Stimulated activated CD4-positive, alpha-beta T cell treated with anti-CD3 and anti-CD28 coated beads, Interleukin-15, amount 100 ng/mL, for 24 hours (primary cell): ENCODE data around the gene L3MBTL3.
"Not testable (repeated sequence)": the region's sequence is repeated elsewhere in the genome, so short reads cannot be mapped to it uniquely, and the experiment has no call there.

Experiments used
- DNase-seq: peaks from one replicate; pipeline ENCODE4 v3.0.0-alpha.2; 2020

Gene L3MBTL3

GRCh38 chr6:130147111-130147510 lies 128.7 kb downstream of the L3MBTL3 start:
- DNase-seq, result no peak

GRCh38 chr6:130148181-130148580 lies 129.8 kb downstream of the L3MBTL3 start:
- DNase-seq, result no peak

DNA sequence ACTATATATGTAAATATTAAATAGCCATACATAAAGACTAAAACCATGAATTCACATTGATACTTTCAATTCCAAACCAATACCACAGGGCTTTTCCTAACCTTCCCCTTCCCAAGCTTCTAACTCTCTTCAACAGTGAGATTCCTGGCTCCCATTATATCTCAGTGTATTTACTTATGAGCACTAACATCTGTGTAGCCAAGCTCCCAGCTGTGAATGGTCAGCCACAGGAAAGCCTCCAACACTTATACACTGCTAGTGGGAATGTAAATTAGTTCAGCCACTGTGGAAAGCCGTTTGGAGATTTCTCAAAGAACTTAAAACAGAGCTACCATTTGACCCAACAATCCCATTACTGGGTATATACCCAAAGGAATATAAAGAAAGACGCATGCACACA lies 130.6 kb downstream of the L3MBTL3 start:
- DNase-seq, result not testable (repeated sequence)

DNA sequence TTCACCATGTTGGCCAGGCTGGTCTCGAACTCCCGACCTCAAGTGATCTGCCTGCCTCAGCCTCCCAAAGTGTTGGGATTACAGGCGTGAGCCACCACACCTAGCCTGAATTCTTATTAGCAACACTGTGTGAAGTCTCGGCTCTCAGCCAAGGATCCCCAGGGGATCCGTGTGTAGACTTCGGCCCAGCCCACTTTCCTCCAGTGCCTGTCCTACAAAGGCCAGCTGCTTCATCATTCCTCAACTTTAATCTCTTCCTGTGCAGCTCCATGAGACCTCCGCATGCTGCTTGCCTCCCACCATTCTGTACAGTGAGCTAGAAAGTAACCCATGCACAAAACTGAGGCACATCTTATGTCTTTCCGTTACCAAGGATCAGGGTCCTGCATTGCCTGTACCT lies 132.5 kb downstream of the L3MBTL3 start:
- no peak for DNase-seq

DNA sequence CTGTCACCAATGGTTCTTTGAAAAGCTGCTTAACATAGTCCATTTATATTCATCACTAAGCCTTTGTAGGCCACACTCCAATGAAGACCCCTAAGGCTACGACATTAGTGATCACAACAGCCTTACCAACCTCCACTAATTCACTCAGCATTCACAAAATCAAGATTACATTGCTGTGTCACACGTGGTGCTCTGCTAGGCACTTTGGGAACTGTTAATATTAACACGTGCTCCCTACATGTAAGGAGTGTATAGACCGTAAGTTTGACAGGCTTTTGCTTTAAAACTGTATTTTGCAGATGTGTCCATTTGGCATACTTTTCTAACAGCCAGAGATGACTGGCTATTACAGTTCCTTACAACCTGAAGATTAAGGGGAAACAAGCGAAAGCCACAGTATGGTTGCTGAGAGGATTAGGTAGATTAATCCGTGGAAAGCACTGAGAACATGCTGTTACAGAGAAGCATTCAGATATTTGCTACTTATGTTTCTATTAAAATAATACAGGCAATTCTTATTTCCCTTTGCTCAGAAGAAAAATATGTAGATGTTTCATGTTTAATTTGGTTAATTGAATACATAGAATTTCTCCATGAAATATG lies 134.6 kb downstream of the L3MBTL3 start:
- DNase-seq, result no peak

DNA sequence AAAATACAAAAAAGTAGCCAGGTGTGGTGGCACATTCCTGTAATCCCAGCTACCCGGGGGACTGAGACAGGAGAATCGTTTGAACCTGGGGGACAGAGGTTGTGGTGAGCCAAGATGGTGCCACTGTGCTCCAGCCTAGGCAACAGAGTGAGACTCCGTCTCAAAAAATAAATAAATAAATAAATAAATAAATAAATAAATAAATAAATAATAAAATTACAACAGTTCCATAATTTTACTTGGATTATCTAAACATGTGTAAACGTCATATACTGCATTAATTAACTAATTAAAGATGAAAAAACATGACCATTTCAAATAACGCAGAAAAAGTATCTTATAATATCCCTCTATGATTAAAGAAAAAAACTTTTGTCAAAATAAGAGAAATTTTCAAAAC lies 138.5 kb downstream of the L3MBTL3 start:
- DNase-seq, result no peak

DNA sequence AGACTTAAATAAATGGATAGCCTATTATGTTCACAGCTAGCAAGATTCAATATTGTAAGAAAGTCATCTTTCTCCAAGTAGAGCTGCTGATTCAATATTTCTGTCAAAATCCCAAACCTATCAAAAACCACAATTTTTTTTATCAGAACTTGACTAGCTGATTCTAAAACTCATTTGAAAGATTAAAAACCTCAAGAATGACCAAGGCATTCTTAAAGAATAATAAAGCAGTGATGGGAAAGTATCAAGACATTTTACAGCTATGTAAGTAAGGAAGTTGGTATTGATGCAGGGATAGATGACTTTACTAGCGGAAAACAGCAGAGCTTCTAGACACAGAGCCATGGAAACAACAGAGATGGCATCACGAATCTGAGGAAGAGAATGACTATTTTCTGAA lies 139.7 kb downstream of the L3MBTL3 start:
- DNase-seq, result no peak

GRCh38 chr6:130158548-130158947 lies 140.2 kb downstream of the L3MBTL3 start:
- DNase-seq, result no peak

DNA sequence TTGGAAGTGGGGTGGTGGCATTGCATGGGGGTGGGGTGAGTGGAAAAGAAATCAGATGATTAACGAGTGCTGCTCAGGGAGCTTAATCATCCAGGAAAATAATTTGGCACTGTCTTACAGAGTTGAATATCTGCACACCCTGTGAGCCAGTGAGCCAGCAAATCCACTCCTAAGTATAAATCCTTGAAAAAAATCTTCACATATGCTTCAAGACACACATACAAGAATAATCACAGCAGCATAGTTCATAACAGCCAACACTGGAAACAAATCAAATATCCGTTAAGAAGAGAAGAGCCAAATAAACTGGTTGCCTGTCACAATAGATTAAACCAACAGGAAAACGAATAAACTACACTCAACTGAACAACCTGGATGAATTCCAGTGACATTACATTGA lies 141.6 kb downstream of the L3MBTL3 start:
- no peak for DNase-seq

GRCh38 chr6:130161683-130162404 lies 143.5 kb downstream of the L3MBTL3 start:
- DNase-seq, result no peak

GRCh38 chr6:130162421-130162820 lies 144.0 kb downstream of the L3MBTL3 start:
- no peak for DNase-seq

DNA sequence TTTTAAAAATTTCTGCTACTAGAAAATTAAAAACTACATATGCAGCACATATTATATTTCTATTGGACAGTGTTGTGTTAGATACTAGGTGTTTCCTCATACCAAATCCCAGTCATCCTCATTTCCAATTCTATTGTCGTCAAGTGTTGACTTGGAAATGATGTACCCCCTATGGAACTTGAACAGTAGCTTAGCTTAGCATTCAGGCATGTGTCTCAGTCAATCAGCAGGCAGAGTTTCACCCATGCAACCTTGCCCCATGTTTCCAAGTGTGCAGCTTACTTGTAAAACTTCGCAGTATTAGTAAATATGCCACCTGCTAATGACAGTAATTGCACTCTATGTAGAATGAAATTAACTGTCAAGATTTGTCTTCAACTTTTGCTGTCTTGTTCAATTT lies 144.9 kb downstream of the L3MBTL3 start:
- DNase-seq, result no peak

GRCh38 chr6:130164251-130164650 lies 145.9 kb downstream of the L3MBTL3 start:
- DNase-seq, result no peak

DNA sequence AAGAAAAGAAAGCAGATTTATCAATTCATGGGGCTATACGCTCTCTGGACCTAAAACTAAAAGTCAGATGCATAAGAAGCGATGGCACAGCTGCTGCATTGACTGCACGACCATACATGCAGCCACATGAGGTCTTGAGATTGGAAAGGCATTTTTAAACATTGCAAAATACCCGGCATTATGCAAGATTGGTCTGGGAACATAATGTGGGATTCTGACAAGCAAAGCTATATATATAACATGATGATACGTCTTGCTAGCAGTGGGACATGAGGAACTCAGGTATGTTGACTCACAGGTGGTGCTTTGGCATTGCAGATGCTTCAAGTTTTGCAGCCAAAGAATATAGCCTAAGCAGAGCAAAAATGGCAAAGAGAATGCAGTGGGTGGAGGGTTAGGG lies 149.3 kb downstream of the L3MBTL3 start:
- DNase-seq, result no peak

DNA sequence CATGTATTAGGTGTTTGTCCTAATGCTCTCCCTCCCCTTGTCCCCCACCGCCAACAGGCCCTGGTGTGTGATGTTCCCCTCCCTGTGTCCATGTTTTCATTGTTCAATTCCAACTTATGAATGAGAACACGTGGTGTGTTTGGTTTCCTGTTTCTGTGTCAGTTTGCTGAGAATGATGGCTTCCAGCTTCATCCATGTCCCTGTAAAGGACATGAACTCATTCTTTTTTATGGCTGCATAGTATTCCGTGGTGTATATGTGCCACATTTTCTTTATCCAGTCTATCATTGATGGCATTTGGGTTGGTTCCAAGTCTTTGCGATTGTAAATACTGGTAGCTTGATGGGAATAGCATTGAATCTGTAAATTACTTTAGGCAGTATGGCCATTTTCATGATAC lies 151.8 kb downstream of the L3MBTL3 start:
- DNase-seq, result not testable (repeated sequence)

DNA sequence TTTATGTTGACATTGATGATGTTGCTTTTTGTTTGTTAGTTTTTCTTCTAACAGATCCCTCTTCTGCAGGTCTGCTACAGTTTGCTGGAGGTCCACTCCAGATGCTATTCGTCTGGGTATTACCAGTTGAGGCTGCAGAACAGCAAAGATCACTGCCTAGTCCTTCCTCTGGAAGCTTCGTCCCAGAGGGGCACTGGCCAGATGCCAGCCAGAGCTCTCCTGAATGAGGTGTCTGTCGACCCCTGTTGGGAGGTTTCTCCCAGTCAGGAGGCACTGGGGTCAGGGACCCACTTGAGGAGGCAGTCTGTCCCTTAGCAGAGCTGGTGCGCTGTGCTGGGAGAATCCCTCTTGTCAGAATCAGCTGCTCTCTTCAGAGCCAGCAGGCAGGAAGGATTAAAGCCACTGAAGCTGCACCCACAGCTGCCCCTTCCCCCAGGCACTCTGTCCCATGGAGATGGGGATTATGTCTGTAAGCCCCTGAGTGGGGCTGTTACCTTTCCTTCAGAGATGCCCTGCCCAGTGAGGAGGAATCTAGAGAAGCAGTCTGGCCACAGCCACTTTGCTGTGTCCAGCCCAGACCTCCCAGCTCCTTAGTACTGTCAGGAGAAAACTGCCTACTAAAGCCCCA lies 155.1 kb downstream of the L3MBTL3 start:
- not testable (repeated sequence) for DNase-seq

DNA sequence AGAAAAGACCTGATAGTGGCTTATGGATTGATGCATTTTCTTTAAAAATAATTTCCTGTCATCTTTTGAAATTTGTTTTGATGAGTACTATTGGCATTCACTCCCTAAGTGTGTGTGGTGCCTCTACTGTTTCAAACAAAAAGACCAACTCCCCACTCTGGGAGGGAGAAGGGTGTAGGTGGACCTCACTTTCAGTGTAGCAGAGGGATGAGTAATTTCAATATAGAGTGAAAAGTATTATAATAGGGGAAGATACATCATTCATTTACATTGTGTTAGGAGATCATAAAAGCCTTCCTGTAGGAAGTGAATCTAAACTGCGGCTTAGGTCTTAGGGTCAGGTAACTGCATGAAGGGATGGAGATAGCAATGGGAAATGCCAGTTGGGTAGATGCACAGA lies 158.0 kb downstream of the L3MBTL3 start:
- DNase-seq, result no peak

- DNase-seq, result no peak
These were observed 160.3 kb downstream of the L3MBTL3 start for GRCh38 chr6:130178692-130179091.

GRCh38 chr6:130182466-130182865 lies 164.1 kb downstream of the L3MBTL3 start:
- DNase-seq, result no peak

DNA sequence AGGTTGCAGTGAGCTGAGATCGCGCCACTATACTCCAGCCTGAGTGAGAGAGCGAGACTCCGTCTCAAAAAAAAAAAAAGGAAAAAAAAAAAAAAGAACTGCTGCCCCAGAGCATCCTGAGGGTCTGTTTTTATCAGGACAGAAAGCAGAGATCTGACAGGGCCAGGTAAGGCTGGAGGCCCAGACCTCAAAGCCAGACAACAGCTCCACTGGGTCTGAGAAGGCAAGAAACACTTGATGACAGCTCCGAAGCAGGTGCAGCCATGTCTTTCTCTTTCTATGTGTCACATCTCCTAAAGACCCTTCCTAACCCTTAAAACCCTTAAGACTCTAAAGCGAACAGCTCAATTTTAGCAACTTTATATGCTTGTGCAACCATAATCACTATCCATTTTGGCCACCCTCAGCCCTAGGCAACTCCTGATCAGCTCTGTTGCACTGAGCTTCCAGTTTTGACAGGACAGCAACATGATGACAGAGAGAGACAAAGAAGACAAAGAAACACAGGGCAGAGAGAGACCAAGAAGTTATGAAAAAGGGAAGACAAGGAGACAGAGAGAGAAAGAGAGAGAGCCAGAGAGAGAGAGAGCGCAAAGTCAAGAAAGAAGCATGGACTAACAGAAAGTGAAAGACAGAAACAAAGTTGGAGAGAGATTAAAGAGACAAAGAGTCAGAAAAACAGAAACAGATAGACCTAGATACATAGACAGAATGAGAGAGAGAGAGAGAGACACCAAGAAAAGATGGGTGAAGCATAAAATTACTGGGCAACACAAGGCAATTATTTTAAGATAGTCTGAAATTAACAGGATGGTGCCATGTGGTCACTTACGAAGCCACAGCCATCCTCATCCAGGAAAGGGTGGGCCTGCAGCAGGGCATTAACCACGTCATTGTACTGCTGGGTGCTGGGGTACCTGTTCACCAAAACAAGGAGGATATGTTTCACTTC lies 165.2 kb downstream of the L3MBTL3 start:
- peak; percentile 20 for DNase-seq

- no peak for DNase-seq
These were observed 167.3 kb downstream of the L3MBTL3 start for GRCh38 chr6:130185658-130186057.

- DNase-seq, result no peak
These were observed 169.2 kb downstream of the L3MBTL3 start for GRCh38 chr6:130187335-130188206.
